OCI-LY7 (cell line): ENCODE data around the gene ITGA7.

Experiments used
- EZH2phosphoT487 ChIP-seq: fragments of 200-600 bp; sonication (generic); IDR thresholded peaks from 2 replicates; pipeline ENCODE4 v1.6.1; 2018; ENCODE audit warnings: low read depth, borderline replicate concordance, mild to moderate bottlenecking, mixed run types, antibody characterized with exemption, low read length, moderate library complexity, mixed read lengths
- TF ChIP-seq, protein P1 (sequence below): fragments of 200-600 bp; sonication (generic); conservative IDR thresholded peaks from 2 replicates; pipeline ENCODE4 v1.5.1; 2014; ENCODE audit warnings: mild to moderate bottlenecking, antibody characterized with exemption, low read length, moderate library complexity, mixed read lengths

DNA sequence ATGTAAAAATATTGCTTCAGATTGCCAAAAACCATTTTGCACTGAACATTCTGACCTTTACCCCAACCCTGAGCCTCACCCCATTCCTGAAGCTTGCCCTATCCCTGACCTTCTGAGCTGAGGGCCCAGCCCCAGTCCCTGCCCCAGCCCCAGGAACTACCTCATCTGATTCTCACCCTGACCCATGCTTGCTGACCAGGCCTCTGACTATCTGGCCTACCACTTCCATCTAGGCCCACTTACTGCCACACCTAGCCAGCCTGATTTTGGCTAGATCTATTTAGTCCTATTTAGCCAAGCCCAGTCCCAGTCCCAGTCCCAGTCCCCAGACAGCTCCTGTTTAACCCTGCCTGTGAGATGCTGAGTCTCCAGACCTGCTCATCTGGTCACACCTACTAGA is 37.4 kb downstream of the ITGA7 start:
- TF ChIP-seq, protein P1, sequence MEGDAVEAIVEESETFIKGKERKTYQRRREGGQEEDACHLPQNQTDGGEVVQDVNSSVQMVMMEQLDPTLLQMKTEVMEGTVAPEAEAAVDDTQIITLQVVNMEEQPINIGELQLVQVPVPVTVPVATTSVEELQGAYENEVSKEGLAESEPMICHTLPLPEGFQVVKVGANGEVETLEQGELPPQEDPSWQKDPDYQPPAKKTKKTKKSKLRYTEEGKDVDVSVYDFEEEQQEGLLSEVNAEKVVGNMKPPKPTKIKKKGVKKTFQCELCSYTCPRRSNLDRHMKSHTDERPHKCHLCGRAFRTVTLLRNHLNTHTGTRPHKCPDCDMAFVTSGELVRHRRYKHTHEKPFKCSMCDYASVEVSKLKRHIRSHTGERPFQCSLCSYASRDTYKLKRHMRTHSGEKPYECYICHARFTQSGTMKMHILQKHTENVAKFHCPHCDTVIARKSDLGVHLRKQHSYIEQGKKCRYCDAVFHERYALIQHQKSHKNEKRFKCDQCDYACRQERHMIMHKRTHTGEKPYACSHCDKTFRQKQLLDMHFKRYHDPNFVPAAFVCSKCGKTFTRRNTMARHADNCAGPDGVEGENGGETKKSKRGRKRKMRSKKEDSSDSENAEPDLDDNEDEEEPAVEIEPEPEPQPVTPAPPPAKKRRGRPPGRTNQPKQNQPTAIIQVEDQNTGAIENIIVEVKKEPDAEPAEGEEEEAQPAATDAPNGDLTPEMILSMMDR = no peak
- no peak for TF ChIP-seq EZH2phosphoT487
